ENCODE measurements around the gene MRPL1. TPM values are rescaled to one million over a fixed set of nuclear protein-coding genes. Genes with fewer than 3 reads are reported as not detected.

Gene MRPL1
- total and polyA plus RNA-seq, 9 of the 15 experiments (the other 6 are each of a cell fraction or from before 2014, with no cell fraction given), result 38.4 to 75.7 (median 63.7) TPM

DNA sequence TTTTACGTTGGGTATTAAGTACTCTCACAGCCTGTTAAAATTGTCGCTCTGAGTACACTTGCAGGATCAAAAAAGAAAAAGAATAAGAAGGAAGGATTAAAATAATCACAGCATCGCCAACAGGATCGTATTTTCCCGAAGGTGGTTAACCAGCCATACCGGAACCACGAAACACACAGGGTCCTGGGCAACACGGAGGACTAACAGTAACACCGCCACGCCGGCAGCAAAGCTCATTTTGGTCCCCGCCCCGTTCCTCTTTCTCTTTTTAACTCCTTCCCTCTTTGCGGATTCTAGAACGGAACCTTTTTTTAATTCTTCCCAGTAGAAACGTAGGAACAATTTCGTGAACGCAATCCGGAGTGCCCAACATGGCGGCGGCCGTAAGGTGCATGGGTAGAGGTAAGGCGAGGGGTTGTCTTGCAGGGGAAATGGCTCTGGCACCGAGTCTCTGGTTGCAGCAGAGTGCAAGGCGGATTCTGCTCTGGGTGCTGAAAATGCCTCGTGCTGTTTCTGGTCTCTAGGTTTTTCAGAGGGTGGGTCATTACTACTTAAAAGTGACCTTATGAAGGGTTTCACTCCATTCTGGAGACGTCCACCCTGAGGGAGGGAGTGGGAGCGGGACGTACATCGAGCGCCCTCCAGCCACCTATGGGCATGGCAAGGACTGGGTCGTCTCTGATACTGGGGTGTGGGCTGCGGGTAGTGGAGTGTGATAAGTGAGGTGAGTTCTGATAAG is at the start of gene MRPL1 (continued):
- TF ChIP-seq POLR2H (tag; IDR thresholded peaks at IDR 0.05; ENCODE audit: low read depth) (peak; percentile 95), MYC (IDR thresholded peaks at IDR 0.05; ENCODE audit: low read depth, low read length) (peak; percentile 96), MYC (CRISPR knock-in tag; IDR thresholded peaks at IDR 0.05; ENCODE audit: borderline replicate concordance, low read depth) (no peak), FOXK1 (CRISPR knock-in tag; IDR thresholded peaks at IDR 0.05; ENCODE audit: borderline replicate concordance) (peak; percentile 60; the same call in 1 of the 2 replicates), CTBP1 (IDR thresholded peaks at IDR 0.05; ENCODE audit: borderline replicate concordance) (peak; percentile 77), ZNF24 (IDR thresholded peaks at IDR 0.05) (peak; percentile 79), HMG20B (CRISPR knock-in tag; IDR thresholded peaks at IDR 0.05) (no peak), YY1 (IDR thresholded peaks at IDR 0.05; ENCODE audit: borderline replicate concordance in 1 of 3, control insufficient read depth in 1 of 3, extremely low read depth in 1 of 3, insufficient read depth in 3 of 3, insufficient read length in 1 of 3, insufficient replicate concordance in 2 of 3, low read depth in 1 of 3, low read length in 2 of 3) (peak; percentile 93 to 99 (median 97)), CXXC5 (CRISPR knock-in tag; IDR thresholded peaks at IDR 0.05) (peak; percentile 96), POLR2B (IDR thresholded peaks at IDR 0.05; ENCODE audit: low read depth, partially characterized antibody) (peak; percentile 86), RBFOX2 (IDR thresholded peaks at IDR 0.05; ENCODE audit: low read depth, low read length) (peak; percentile 87), MCM3 (IDR thresholded peaks at IDR 0.05) (no peak), ZNF184 (CRISPR knock-in tag; IDR thresholded peaks at IDR 0.05) (no peak), KLF6 (CRISPR knock-in tag; IDR thresholded peaks at IDR 0.05; ENCODE audit: borderline replicate concordance) (0 out of 2 replicates have a peak, but pooled peaks have one; percentile 54), NFE2L1 (tag; IDR thresholded peaks at IDR 0.05; ENCODE audit: borderline replicate concordance, low read depth) (no peak), MBD2 (IDR thresholded peaks at IDR 0.05; ENCODE audit: borderline replicate concordance, low read depth) (peak; percentile 52; the same call in 1 of the 2 replicates), EHMT2 (IDR thresholded peaks at IDR 0.05) (peak; percentile 55; the same call in 1 of the 2 replicates), ATF1 (CRISPR knock-in tag; IDR thresholded peaks at IDR 0.05) (no peak), ATF1 (tag; IDR thresholded peaks at IDR 0.05) (peak; percentile 80), EWSR1 (IDR thresholded peaks at IDR 0.05; ENCODE audit: borderline replicate concordance, low read depth, partially characterized antibody) (no peak), FIP1L1 (IDR thresholded peaks at IDR 0.05; ENCODE audit: low read depth, low read length, poor library complexity, severe bottlenecking) (no peak), HMGN3 (IDR thresholded peaks at IDR 0.05; ENCODE audit: borderline replicate concordance, extremely low read depth, insufficient read length, low read depth, low read length) (no peak), HNRNPLL (IDR thresholded peaks at IDR 0.05; ENCODE audit: low read depth, low read length, poor library complexity, severe bottlenecking) (peak; percentile 49)
- TF ChIP-seq, protein P1, sequence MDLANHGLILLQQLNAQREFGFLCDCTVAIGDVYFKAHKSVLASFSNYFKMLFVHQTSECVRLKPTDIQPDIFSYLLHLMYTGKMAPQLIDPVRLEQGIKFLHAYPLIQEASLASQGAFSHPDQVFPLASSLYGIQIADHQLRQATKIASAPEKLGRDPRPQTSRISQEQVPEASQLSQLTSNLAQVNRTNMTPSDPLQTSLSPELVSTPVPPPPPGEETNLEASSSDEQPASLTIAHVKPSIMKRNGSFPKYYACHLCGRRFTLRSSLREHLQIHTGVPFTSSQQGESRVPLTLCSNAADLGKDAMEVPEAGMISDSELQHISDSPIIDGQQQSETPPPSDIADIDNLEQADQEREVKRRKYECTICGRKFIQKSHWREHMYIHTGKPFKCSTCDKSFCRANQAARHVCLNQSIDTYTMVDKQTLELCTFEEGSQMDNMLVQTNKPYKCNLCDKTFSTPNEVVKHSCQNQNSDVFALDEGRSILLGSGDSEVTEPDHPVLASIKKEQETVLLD (IDR thresholded peaks at IDR 0.05), result peak; percentile 34; the same call in 1 of the 2 replicates
- TF ChIP-seq, protein P2, sequence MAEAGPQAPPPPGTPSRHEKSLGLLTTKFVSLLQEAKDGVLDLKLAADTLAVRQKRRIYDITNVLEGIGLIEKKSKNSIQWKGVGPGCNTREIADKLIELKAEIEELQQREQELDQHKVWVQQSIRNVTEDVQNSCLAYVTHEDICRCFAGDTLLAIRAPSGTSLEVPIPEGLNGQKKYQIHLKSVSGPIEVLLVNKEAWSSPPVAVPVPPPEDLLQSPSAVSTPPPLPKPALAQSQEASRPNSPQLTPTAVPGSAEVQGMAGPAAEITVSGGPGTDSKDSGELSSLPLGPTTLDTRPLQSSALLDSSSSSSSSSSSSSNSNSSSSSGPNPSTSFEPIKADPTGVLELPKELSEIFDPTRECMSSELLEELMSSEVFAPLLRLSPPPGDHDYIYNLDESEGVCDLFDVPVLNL (CRISPR knock-in tag; IDR thresholded peaks at IDR 0.05; ENCODE audit: low read depth), result no peak
- TF ChIP-seq, protein P3, sequence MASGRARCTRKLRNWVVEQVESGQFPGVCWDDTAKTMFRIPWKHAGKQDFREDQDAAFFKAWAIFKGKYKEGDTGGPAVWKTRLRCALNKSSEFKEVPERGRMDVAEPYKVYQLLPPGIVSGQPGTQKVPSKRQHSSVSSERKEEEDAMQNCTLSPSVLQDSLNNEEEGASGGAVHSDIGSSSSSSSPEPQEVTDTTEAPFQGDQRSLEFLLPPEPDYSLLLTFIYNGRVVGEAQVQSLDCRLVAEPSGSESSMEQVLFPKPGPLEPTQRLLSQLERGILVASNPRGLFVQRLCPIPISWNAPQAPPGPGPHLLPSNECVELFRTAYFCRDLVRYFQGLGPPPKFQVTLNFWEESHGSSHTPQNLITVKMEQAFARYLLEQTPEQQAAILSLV (tag; IDR thresholded peaks at IDR 0.05), result no peak

Data from K562 (cell line).